H1 (cell line): ENCODE data around the gene NUSAP1. TPM values are rescaled to one million over a fixed set of nuclear protein-coding genes. Genes with fewer than 3 reads are reported as not detected.

ENCODE experiments used
- EP300 ChIP-seq, 2 experiments: IDR thresholded peaks; 1 replicate in 1 of 2; 2 replicates in 1 of 2; pipeline ENCODE4 v1.6.1; 2011 to 2012; ENCODE audit warnings: low read depth in 2 of 2, low read length in 2 of 2, mild to moderate bottlenecking in 2 of 2, borderline replicate concordance in 1 of 2, inconsistent platforms in 1 of 2, moderate library complexity in 1 of 2
- SAP30 ChIP-seq: fragments of 300-600 bp; sonication (generic); IDR thresholded peaks from 2 replicates; pipeline ENCODE4 v1.7.1; 2012; ENCODE audit warnings: low read length, moderate library complexity, mild to moderate bottlenecking, inconsistent platforms; ENCODE audit not compliant: insufficient read depth, insufficient replicate concordance
- SP1 ChIP-seq: IDR thresholded peaks from 2 replicates; pipeline ENCODE4 v1.6.1; 2011; ENCODE audit warnings: low read depth, low read length
- TAF7 ChIP-seq: optimal IDR thresholded peaks from 2 replicates; pipeline ENCODE3; 2011; ENCODE audit warnings: low read depth, mild to moderate bottlenecking, inconsistent platforms, low read length, moderate library complexity, borderline replicate concordance
- polyA plus RNA-seq, 7 experiments: library from polyadenylated mRNA; depleted of rRNA in 3 of 7; stranded (reverse) in 5 of 7; unstranded in 2 of 7; fragments of >200 nt in 5 of 7; fragments of 200-250 nt in 2 of 7; gene quantifications; 1 replicate in 5 of 7; 2 replicates in 1 of 7; 4 replicates in 1 of 7; pipeline versions ENCODE4 v1.2.1 to v1.2.3, GENCODE V29; 2011 to 2013; ENCODE audit warnings: missing spikeins in 2 of 7, mixed read lengths in 2 of 7
- total RNA-seq: library from RNA; stranded (reverse); fragmentation: NEBNext Ultra II Directional; extraction: Animal tissue kit (Norgen Biotek cat#: 25700); gene quantifications from 2 replicates; pipeline ENCODE4 v1.2.1, GENCODE V29; 2021
- TF ChIP-seq, protein P1 (sequence below): fragments of 300-600 bp; sonication (generic); IDR thresholded peaks from 2 replicates; pipeline ENCODE4 v1.7.1; 2012; ENCODE audit warnings: low read length, moderate library complexity, mild to moderate bottlenecking, inconsistent platforms; ENCODE audit not compliant: insufficient replicate concordance

NUSAP1 gene
- total and polyA plus RNA-seq, 2 of the 8 experiments (the other 6 are each of a cell fraction or from before 2014, with no cell fraction given) = 60.8 to 144 TPM

DNA sequence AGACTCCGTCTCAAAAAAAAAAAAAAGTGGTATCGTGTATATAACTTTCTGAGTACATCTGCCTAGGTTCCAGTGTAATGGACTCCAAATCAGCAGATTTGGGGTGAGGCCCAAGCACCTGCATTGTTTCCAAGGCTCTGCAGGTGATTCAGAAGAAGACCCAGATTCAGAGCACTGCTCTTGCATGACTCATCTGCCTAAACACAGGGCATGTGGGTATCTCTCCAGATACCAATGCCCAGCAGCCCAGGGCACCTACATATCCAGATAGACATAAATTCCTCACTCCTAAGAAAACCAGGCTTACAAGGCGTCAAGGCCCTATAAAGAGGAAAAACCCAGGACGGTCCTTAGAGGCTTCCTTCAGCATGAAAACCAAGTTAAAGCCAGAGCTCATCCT, 45.3 kb downstream of the NUSAP1 start (continued):
- TF ChIP-seq TAF7 (no peak), SAP30 (no peak), EP300 (IDR thresholded peaks at IDR 0.05; ENCODE audit: borderline replicate concordance in 1 of 2, low read depth in 2 of 2, low read length in 2 of 2) (no peak), SP1 (no peak)
- TF ChIP-seq, protein P1, sequence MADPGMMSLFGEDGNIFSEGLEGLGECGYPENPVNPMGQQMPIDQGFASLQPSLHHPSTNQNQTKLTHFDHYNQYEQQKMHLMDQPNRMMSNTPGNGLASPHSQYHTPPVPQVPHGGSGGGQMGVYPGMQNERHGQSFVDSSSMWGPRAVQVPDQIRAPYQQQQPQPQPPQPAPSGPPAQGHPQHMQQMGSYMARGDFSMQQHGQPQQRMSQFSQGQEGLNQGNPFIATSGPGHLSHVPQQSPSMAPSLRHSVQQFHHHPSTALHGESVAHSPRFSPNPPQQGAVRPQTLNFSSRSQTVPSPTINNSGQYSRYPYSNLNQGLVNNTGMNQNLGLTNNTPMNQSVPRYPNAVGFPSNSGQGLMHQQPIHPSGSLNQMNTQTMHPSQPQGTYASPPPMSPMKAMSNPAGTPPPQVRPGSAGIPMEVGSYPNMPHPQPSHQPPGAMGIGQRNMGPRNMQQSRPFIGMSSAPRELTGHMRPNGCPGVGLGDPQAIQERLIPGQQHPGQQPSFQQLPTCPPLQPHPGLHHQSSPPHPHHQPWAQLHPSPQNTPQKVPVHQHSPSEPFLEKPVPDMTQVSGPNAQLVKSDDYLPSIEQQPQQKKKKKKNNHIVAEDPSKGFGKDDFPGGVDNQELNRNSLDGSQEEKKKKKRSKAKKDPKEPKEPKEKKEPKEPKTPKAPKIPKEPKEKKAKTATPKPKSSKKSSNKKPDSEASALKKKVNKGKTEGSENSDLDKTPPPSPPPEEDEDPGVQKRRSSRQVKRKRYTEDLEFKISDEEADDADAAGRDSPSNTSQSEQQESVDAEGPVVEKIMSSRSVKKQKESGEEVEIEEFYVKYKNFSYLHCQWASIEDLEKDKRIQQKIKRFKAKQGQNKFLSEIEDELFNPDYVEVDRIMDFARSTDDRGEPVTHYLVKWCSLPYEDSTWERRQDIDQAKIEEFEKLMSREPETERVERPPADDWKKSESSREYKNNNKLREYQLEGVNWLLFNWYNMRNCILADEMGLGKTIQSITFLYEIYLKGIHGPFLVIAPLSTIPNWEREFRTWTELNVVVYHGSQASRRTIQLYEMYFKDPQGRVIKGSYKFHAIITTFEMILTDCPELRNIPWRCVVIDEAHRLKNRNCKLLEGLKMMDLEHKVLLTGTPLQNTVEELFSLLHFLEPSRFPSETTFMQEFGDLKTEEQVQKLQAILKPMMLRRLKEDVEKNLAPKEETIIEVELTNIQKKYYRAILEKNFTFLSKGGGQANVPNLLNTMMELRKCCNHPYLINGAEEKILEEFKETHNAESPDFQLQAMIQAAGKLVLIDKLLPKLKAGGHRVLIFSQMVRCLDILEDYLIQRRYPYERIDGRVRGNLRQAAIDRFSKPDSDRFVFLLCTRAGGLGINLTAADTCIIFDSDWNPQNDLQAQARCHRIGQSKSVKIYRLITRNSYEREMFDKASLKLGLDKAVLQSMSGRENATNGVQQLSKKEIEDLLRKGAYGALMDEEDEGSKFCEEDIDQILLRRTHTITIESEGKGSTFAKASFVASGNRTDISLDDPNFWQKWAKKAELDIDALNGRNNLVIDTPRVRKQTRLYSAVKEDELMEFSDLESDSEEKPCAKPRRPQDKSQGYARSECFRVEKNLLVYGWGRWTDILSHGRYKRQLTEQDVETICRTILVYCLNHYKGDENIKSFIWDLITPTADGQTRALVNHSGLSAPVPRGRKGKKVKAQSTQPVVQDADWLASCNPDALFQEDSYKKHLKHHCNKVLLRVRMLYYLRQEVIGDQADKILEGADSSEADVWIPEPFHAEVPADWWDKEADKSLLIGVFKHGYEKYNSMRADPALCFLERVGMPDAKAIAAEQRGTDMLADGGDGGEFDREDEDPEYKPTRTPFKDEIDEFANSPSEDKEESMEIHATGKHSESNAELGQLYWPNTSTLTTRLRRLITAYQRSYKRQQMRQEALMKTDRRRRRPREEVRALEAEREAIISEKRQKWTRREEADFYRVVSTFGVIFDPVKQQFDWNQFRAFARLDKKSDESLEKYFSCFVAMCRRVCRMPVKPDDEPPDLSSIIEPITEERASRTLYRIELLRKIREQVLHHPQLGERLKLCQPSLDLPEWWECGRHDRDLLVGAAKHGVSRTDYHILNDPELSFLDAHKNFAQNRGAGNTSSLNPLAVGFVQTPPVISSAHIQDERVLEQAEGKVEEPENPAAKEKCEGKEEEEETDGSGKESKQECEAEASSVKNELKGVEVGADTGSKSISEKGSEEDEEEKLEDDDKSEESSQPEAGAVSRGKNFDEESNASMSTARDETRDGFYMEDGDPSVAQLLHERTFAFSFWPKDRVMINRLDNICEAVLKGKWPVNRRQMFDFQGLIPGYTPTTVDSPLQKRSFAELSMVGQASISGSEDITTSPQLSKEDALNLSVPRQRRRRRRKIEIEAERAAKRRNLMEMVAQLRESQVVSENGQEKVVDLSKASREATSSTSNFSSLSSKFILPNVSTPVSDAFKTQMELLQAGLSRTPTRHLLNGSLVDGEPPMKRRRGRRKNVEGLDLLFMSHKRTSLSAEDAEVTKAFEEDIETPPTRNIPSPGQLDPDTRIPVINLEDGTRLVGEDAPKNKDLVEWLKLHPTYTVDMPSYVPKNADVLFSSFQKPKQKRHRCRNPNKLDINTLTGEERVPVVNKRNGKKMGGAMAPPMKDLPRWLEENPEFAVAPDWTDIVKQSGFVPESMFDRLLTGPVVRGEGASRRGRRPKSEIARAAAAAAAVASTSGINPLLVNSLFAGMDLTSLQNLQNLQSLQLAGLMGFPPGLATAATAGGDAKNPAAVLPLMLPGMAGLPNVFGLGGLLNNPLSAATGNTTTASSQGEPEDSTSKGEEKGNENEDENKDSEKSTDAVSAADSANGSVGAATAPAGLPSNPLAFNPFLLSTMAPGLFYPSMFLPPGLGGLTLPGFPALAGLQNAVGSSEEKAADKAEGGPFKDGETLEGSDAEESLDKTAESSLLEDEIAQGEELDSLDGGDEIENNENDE = no peak
